CD14-positive monocyte (primary cell): ENCODE results near the gene CENPS. TPM values are rescaled to one million over a fixed set of nuclear protein-coding genes. Genes with fewer than 3 reads are reported as not detected.
A peak's percentile ranks its signal among the peaks of the same experiment; 100 is the strongest.

ENCODE experiments used
- DNase-seq, 3 donors: peaks; one replicate each; pipeline ENCODE4 v3.0.0-alpha.2; 2011 to 2022
- H2AFZ ChIP-seq: 2 replicates; pipeline ENCODE4 v1.6.0; 2012; ENCODE audit warnings: mild to moderate bottlenecking, low read depth, low read length, inconsistent platforms; ENCODE audit not compliant: insufficient read depth, poor library complexity, severe bottlenecking
- H3K27ac ChIP-seq, 2 donors: 1 replicate in 1 of 2; 2 replicates in 1 of 2; pipeline ENCODE4 v1.5.1; 2012 to 2013; ENCODE audit warnings: low read length in 2 of 2, control low read depth in 1 of 2, inconsistent platforms in 1 of 2, low read depth in 1 of 2, mild to moderate bottlenecking in 1 of 2
- H3K27me3 ChIP-seq, 2 donors: one replicate each; pipeline versions ENCODE4 v1.6.0 to v1.6.1; 2011 to 2013; ENCODE audit warnings: low read length in 2 of 2; ENCODE audit not compliant: control insufficient read depth in 2 of 2, insufficient read depth in 2 of 2
- H3K36me3 ChIP-seq, 2 donors: replicated peaks in 1 of 2; 1 replicate in 1 of 2; 2 replicates in 1 of 2; pipeline versions ENCODE4 v1.5.1 to v1.6.1; 2012 to 2013; ENCODE audit warnings: low read length in 2 of 2, control low read depth in 1 of 2, inconsistent platforms in 1 of 2, mild to moderate bottlenecking in 1 of 2; ENCODE audit not compliant: insufficient read depth in 2 of 2, control insufficient read depth in 1 of 2
- H3K4me1 ChIP-seq, 2 donors: 1 replicate in 1 of 2; 2 replicates in 1 of 2; pipeline versions ENCODE4 v1.5.1 to v1.6.1; 2012 to 2013; ENCODE audit warnings: low read length in 2 of 2, control low read depth in 1 of 2, inconsistent platforms in 1 of 2, mild to moderate bottlenecking in 1 of 2, moderate library complexity in 1 of 2; ENCODE audit not compliant: insufficient read depth in 2 of 2, control insufficient read depth in 1 of 2
- H3K4me2 ChIP-seq: replicated peaks from 2 replicates; pipeline ENCODE3; 2012; ENCODE audit warnings: low read length, moderate library complexity, mild to moderate bottlenecking; ENCODE audit not compliant: poor library complexity, severe bottlenecking; ENCODE audit errors: extremely low read depth
- H3K4me3 ChIP-seq, 3 experiments: fragments of 200-600 bp in 1 of 3; sonication (generic) in 1 of 3; replicated peaks in 1 of 3; 1 replicate in 2 of 3; 2 replicates in 1 of 3; pipeline ENCODE4 v1.5.1; 2011 to 2013; ENCODE audit warnings: low read length in 3 of 3, mild to moderate bottlenecking in 3 of 3, control low read depth in 2 of 3, low read depth in 2 of 3, inconsistent platforms in 1 of 3, moderate library complexity in 1 of 3
- H3K79me2 ChIP-seq: 2 replicates; pipeline ENCODE4 v1.6.0; 2012; ENCODE audit warnings: mild to moderate bottlenecking, control low read depth, inconsistent platforms, low read length, moderate library complexity; ENCODE audit not compliant: insufficient read depth
- H3K9ac ChIP-seq: 2 replicates; pipeline ENCODE4 v1.6.0; 2017; ENCODE audit warnings: low read length, mild to moderate bottlenecking; ENCODE audit not compliant: insufficient read depth, poor library complexity, severe bottlenecking
- H3K9me3 ChIP-seq, 2 donors: replicated peaks in 1 of 2; 1 replicate in 1 of 2; 2 replicates in 1 of 2; pipeline versions ENCODE4 v1.5.1 to v1.6.1; 2012 to 2013; ENCODE audit warnings: low read length in 2 of 2, control low read depth in 1 of 2; ENCODE audit not compliant: control insufficient read depth in 1 of 2, insufficient read depth in 1 of 2
- H4K20me1 ChIP-seq: 2 replicates; pipeline ENCODE4 v1.6.0; 2012; ENCODE audit warnings: mild to moderate bottlenecking, low read length, control low read depth, moderate library complexity; ENCODE audit not compliant: insufficient read depth
- H3K27ac Mint-ChIP-seq, 7 donors: one replicate each; pipeline ENCODE4 v1.8.0; 2020; ENCODE audit warnings: mild to moderate bottlenecking in 7 of 7, mixed read lengths in 7 of 7, moderate library complexity in 6 of 7, inconsistent platforms in 2 of 7
- H3K27me3 Mint-ChIP-seq, 3 donors: one replicate each; pipeline ENCODE4 v1.8.0; 2021 to 2022; ENCODE audit warnings: low read depth in 3 of 3, mild to moderate bottlenecking in 3 of 3, mixed read lengths in 3 of 3, moderate library complexity in 3 of 3, inconsistent platforms in 1 of 3
- H3K36me3 Mint-ChIP-seq, 2 donors: one replicate each; pipeline ENCODE4 v1.8.0; 2020; ENCODE audit warnings: mixed read lengths in 2 of 2, inconsistent platforms in 1 of 2, mild to moderate bottlenecking in 1 of 2
- H3K4me1 Mint-ChIP-seq: one replicate; pipeline ENCODE4 v1.8.0; 2020; ENCODE audit warnings: mild to moderate bottlenecking, mixed read lengths
- H3K4me3 Mint-ChIP-seq, 2 donors: one replicate each; pipeline ENCODE4 v1.8.0; 2020; ENCODE audit warnings: mild to moderate bottlenecking in 2 of 2, mixed read lengths in 2 of 2, moderate library complexity in 1 of 2
- H3K9me3 Mint-ChIP-seq, 7 donors: one replicate each; pipeline ENCODE4 v1.8.0; 2020 to 2022; ENCODE audit warnings: mixed read lengths in 7 of 7, mild to moderate bottlenecking in 6 of 7, moderate library complexity in 6 of 7, inconsistent platforms in 2 of 7
- WGBS: methylation state at CpG from one replicate; pipeline ENCODE4 v1.1.5; 2013; ENCODE audit warnings: missing lambda C conversion rate; ENCODE audit not compliant: insufficient coverage; 5-methylcytosine and 5-hydroxymethylcytosine counted together
- intact Hi-C, 2 donors: fragments of 100-400 bp; cut with micrococcal nuclease; formaldehyde crosslinking; loops; one replicate each; pipeline versions ENCODE4 v1.15.0 to v1.15.1; 2023
- polyA plus RNA-seq, 3 donors: library from polyadenylated mRNA; depleted of rRNA in 1 of 3; unstranded in 2 of 3; stranded (reverse) in 1 of 3; fragments of 300-500 nt in 2 of 3; fragments of >200 nt in 1 of 3; fragmentation: Illumina TruSeq in 2 of 3; gene quantifications; 1 replicate in 2 of 3; 2 replicates in 1 of 3; pipeline ENCODE4 v1.2.3, GENCODE V29; 2012 to 2021
- TF ChIP-seq, protein P1 (sequence below): fragments of 200-600 bp; IDR thresholded peaks from one replicate; pipeline ENCODE4 v1.8.0; 2022; ENCODE audit warnings: antibody characterized with exemption, mild to moderate bottlenecking

The CENPS gene
- polyA plus RNA-seq, 3 donors: 0.48 to 3.5 (median 2.5) TPM

DNA sequence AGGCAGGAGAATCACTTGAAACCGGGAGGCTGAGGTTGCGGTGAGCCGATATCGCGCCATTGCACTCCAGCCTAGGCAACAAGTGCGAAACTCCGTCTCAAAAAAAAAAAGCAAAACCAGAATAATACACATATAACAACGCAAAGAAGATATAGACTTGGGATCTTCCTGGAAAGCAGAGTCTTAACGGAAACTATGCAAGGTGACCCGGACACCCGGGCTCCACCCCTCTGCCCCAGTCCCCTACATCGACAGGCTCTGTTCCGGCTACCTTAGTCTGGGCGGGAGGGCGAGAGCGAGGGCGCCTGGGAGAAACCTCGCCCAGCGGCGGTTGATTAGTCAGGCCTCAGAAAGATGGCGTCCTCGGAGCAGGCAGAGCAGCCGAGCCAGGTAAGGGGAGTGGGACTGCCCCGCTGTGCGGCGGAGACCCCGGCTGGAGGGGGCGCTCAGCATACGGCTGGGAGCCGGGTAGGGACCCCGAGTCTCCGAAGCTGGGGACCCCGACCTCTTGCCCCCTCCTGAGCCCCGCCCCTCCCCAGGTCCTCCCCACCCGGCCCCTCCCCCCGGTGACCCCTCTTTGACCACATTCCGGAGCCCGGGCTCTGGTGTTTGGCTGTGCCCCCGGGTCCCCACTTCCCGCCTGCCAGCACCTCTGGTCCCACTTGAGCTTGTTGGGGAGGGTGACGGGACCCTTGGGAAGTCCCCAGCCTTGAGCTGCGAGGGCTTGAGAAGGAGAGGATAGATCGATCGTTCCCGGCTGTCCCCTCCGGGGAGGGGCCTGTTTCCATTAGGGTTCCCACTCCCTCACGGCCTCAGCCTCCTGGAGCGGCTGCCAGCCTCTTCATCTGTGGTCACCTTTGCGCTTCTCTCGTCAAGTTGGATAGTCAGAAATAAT lies 44.6 kb downstream of the CENPS start, which contains the start of gene PEX14:
TSS of gene PEX14 (plus strand) at position 338 of the 895 bp plus-strand sequence. CDS start at position 355, 17 bp downstream.
- H3K4me3 ChIP-seq: peak within 1 kb of the TSS; percentile 83 to 93 (median 88)
- WGBS: 0% methylated on average over 24 of the region's 50 CpGs
- peak within 1 kb of the TSS; percentile 78 to 92 (median 87) for H3K27ac Mint-ChIP-seq
- H3K36me3 Mint-ChIP-seq: peaks cover 0 to 2% of the 10 kb centered on the region in 2 donors
- H3K4me3 Mint-ChIP-seq: peak within 1 kb of the TSS; percentile 94 to 96
- no peaks in the 10 kb centered on the region for H3K9me3 ChIP-seq
- H3K36me3 ChIP-seq: peaks cover 0 to 10% of the 10 kb centered on the region in 2 donors
- TF ChIP-seq, protein P1, sequence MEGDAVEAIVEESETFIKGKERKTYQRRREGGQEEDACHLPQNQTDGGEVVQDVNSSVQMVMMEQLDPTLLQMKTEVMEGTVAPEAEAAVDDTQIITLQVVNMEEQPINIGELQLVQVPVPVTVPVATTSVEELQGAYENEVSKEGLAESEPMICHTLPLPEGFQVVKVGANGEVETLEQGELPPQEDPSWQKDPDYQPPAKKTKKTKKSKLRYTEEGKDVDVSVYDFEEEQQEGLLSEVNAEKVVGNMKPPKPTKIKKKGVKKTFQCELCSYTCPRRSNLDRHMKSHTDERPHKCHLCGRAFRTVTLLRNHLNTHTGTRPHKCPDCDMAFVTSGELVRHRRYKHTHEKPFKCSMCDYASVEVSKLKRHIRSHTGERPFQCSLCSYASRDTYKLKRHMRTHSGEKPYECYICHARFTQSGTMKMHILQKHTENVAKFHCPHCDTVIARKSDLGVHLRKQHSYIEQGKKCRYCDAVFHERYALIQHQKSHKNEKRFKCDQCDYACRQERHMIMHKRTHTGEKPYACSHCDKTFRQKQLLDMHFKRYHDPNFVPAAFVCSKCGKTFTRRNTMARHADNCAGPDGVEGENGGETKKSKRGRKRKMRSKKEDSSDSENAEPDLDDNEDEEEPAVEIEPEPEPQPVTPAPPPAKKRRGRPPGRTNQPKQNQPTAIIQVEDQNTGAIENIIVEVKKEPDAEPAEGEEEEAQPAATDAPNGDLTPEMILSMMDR: no peak
- peak within 1 kb of the TSS; percentile 41 to 72 for H3K27ac ChIP-seq
- intact Hi-C loops: loop anchor here (5.0 to 10.0 kb wide), 3 partner anchors 43 to 90 kb away; partner anchors contain the start of gene CENPS (in 1 of the 2)
- no peaks in the 10 kb centered on the region for H3K9me3 Mint-ChIP-seq
- peaks cover 5% of the 10 kb centered on the region for H4K20me1 ChIP-seq
- H3K27me3 Mint-ChIP-seq: no peaks in the 10 kb centered on the region
- H3K4me1 ChIP-seq: peaks cover 40 to 52% of the 10 kb centered on the region in 2 donors
- peak within 1 kb of the TSS; percentile 97 for H3K4me2 ChIP-seq
- H2AFZ ChIP-seq: peak within 1 kb of the TSS; percentile 85
- peak; percentile 72 to 79 (median 74) for DNase-seq
- H3K79me2 ChIP-seq: peaks cover 64% of the 10 kb centered on the region
- no peaks in the 10 kb centered on the region for H3K27me3 ChIP-seq
- H3K4me1 Mint-ChIP-seq: peaks cover 51% of the 10 kb centered on the region
- H3K9ac ChIP-seq: peak within 1 kb of the TSS; percentile 69

DNA sequence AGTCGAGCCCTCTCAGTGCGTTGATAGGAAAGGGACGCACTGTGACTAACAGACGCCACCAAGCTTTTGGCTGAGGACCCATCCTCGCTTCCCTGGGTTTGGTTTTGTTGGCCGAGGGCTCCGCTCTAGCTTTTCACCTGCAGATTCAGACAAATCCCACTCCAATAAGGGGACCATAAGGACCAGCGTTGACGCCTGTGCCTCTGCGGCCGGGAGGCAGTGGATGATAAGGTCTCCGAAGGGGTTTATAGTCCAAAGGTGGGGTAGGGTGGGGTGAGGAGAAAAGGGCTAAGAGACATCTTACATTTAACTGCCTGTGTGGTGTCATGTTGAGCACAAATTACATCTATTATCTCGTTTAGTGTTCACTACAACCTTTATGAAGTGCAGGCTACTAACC lies 45.3 kb downstream of the CENPS start:
- WGBS: 0% methylated on average over 6 of the region's 13 CpGs
- TF ChIP-seq, protein P1: no peak
- Histone ChIP-seq H2AFZ (peak overlapping the region; percentile 85), H3K9ac (peak overlapping the region; percentile 69), H3K4me3 (peak overlapping the region; percentile 83 to 93 (median 88)), H3K36me3 (peaks cover 0 to 10% of the 10 kb centered on the region in 2 donors), H3K4me1 (peaks cover 40 to 58% of the 10 kb centered on the region in 2 donors), H3K27ac (peak overlapping the region; percentile 41 to 72), H3K9me3 (no peaks in the 10 kb centered on the region), H3K27me3 (no peaks in the 10 kb centered on the region), H4K20me1 (peaks cover 5% of the 10 kb centered on the region), H3K79me2 (peaks cover 70% of the 10 kb centered on the region), H3K4me2 (peak overlapping the region; percentile 97)
- Mint-ChIP-seq H3K4me1 (peaks cover 57% of the 10 kb centered on the region), H3K9me3 (no peaks in the 10 kb centered on the region), H3K27me3 (no peaks in the 10 kb centered on the region), H3K36me3 (peaks cover 0 to 2% of the 10 kb centered on the region in 2 donors), H3K4me3 (peak overlapping the region; percentile 94 to 96), H3K27ac (peak overlapping the region; percentile 74 to 92 (median 84))
- no peak for DNase-seq
- intact Hi-C loops: loop anchor here in 1 of 2 donors (10.0 kb wide), 1 partner anchor 91 kb away; no protein-coding TSS in a partner anchor
